HCT116 (cell line): ENCODE data around the gene REEP6. TPM values are rescaled to one million over a fixed set of nuclear protein-coding genes. Genes with fewer than 3 reads are reported as not detected.

Experiments used
- ATAC-seq: fragments of 200-7000 bp; cut with Tn5 transposase; 2 replicates; pipeline ENCODE4 v1.9.1; 2020; ENCODE audit warnings: mild to moderate bottlenecking, moderate library complexity
- BruUV-seq: library from RNA; stranded (reverse); fragments of 400-500 nt; replicated peaks from 2 replicates; lab custom pipeline; 2021; lab: Mats Ljungman, UMichigan
- CTCF ChIA-PET: fragments of 300-600 bp; sonication (Branson Sonifier 250); formaldehyde crosslinking; loops from one replicate; lab custom pipeline; 2021; ENCODE audit warnings: antibody characterized with exemption; lab: Charles Lee
- POLR2A ChIA-PET: fragments of 300-600, 350-600 bp; sonication (Branson Sonifier 250); formaldehyde crosslinking; loops from one replicate; lab custom pipeline; 2021; ENCODE audit warnings: antibody characterized with exemption; lab: Charles Lee
- RAD21 ChIA-PET, 2 experiments: fragments of 300-600 bp; sonication (Branson Sonifier 250); formaldehyde crosslinking; loops; one replicate each; lab custom pipeline; 2023; ENCODE audit warnings: low total read pairs in 2 of 2; ENCODE audit not compliant: uncharacterized antibody in 2 of 2, unreplicated experiment in 2 of 2, low non-redundant PET in 1 of 2; lab: Charles Lee
- DNase-seq: peaks from one replicate; pipeline ENCODE4 v3.0.0-alpha.2; 2010; ENCODE audit warnings: low read depth, low spot score
- H2AFZ ChIP-seq: fragments of 200-600 bp; shearing (Covaris generic), sonication (generic); 2 replicates; pipeline ENCODE4 v1.6.1; 2017; ENCODE audit warnings: low read depth, mixed run types, mixed read lengths, antibody characterized with exemption, low read length; ENCODE audit not compliant: poor library complexity, severe bottlenecking
- H3K27ac ChIP-seq: 2 replicates; pipeline ENCODE4 v1.5.1; 2012; ENCODE audit warnings: low read depth, low read length
- H3K27me3 ChIP-seq: fragments of 200-600 bp; sonication (generic); 2 replicates; pipeline ENCODE4 v1.6.1; 2016; ENCODE audit warnings: mixed run types, low read length, mixed read lengths; ENCODE audit not compliant: insufficient read depth
- H3K36me3 ChIP-seq, 2 experiments: fragments of 200-500 bp in 1 of 2; fragments of 200-600 bp in 1 of 2; sonication (Bioruptor generic) in 1 of 2; sonication (generic) in 1 of 2; 2 replicates each; pipeline versions ENCODE4 v1.5.1 to v1.6.1; 2014 to 2016; ENCODE audit warnings: low read length in 2 of 2, inconsistent platforms in 1 of 2, mixed read lengths in 1 of 2, mixed run types in 1 of 2; ENCODE audit not compliant: insufficient read depth in 2 of 2, control insufficient read depth in 1 of 2
- H3K4me1 ChIP-seq, 2 experiments: fragments of 200-600 bp in 1 of 2; sonication (generic) in 1 of 2; 2 replicates each; pipeline versions ENCODE4 v1.5.1 to v1.6.1; 2012 to 2017; ENCODE audit warnings: low read length in 2 of 2, inconsistent platforms in 1 of 2, mild to moderate bottlenecking in 1 of 2, mixed read lengths in 1 of 2, mixed run types in 1 of 2, moderate library complexity in 1 of 2; ENCODE audit not compliant: insufficient read depth in 2 of 2, control insufficient read depth in 1 of 2
- H3K4me2 ChIP-seq: fragments of 200-600 bp; sonication (generic); 2 replicates; pipeline ENCODE4 v1.6.1; 2017; ENCODE audit warnings: mixed run types, low read length, mixed read lengths
- H3K4me3 ChIP-seq, 2 experiments: fragments of 200-600 bp in 1 of 2; sonication (generic) in 1 of 2; replicated peaks in 1 of 2; 2 replicates each; pipeline ENCODE4 v1.5.1; 2011 to 2016; ENCODE audit warnings: low read length in 2 of 2, control low read depth in 1 of 2, low read depth in 1 of 2, mild to moderate bottlenecking in 1 of 2, mixed read lengths in 1 of 2, mixed run types in 1 of 2
- H3K79me2 ChIP-seq: fragments of 200-600 bp; sonication (generic); 2 replicates; pipeline ENCODE4 v1.6.1; 2017; ENCODE audit warnings: mild to moderate bottlenecking, mixed run types, low read length, moderate library complexity, mixed read lengths; ENCODE audit not compliant: insufficient read depth
- H3K9ac ChIP-seq: fragments of 200-600 bp; sonication (generic); 2 replicates; pipeline ENCODE4 v1.6.1; 2016; ENCODE audit warnings: low read length, mixed read lengths
- H3K9me2 ChIP-seq: fragments of 200-600 bp; sonication (generic), shearing (Covaris generic); 2 replicates; pipeline ENCODE4 v1.6.1; 2017; ENCODE audit warnings: mixed run types, mild to moderate bottlenecking, moderate library complexity; ENCODE audit not compliant: insufficient read depth
- H3K9me3 ChIP-seq, 2 experiments: fragments of 200-500 bp in 1 of 2; fragments of 200-600 bp in 1 of 2; sonication (Bioruptor generic) in 1 of 2; sonication (generic) in 1 of 2; 2 replicates each; pipeline ENCODE4 v1.6.1; 2014 to 2017; ENCODE audit warnings: low read length in 2 of 2, mixed read lengths in 2 of 2, inconsistent platforms in 1 of 2, low read depth in 1 of 2, mild to moderate bottlenecking in 1 of 2, mixed run types in 1 of 2, moderate library complexity in 1 of 2; ENCODE audit not compliant: control insufficient read depth in 1 of 2, insufficient read depth in 1 of 2
- H4K20me1 ChIP-seq: fragments of 200-600 bp; sonication (generic), shearing (Covaris generic); 2 replicates; pipeline ENCODE4 v1.6.1; 2017; ENCODE audit warnings: mixed run types, mild to moderate bottlenecking, moderate library complexity; ENCODE audit not compliant: insufficient read depth
- CEBPB ChIP-seq: IDR thresholded peaks from 2 replicates; pipeline ENCODE4 v1.6.1; 2012; ENCODE audit warnings: low read depth
- CTCF ChIP-seq, 3 experiments: fragments of 200-600 bp in 1 of 3; sonication (generic) in 1 of 3; IDR thresholded peaks in 2 of 3; conservative IDR thresholded peaks in 1 of 3; 2 replicates each; pipeline ENCODE4 v1.5.1; 2012 to 2017; ENCODE audit warnings: low read depth in 2 of 3, low read length in 2 of 3, antibody characterized with exemption in 1 of 3, borderline replicate concordance in 1 of 3, control low read depth in 1 of 3, mild to moderate bottlenecking in 1 of 3, mixed read lengths in 1 of 3, mixed run types in 1 of 3, moderate library complexity in 1 of 3; ENCODE audit not compliant: insufficient read depth in 1 of 3
- ELF1 ChIP-seq: IDR thresholded peaks from 2 replicates; pipeline ENCODE4 v1.6.1; 2012; ENCODE audit warnings: low read depth, borderline replicate concordance
- EZH2phosphoT487 ChIP-seq: fragments of 200-600 bp; IDR thresholded peaks from 2 replicates; pipeline ENCODE4 v1.6.1; 2018; ENCODE audit warnings: antibody characterized with exemption, borderline replicate concordance
- JUND ChIP-seq: IDR thresholded peaks from 2 replicates; pipeline ENCODE4 v1.6.1; 2012
- POLR2A ChIP-seq: IDR thresholded peaks from 2 replicates; pipeline ENCODE4 v1.7.0; 2011; ENCODE audit warnings: borderline replicate concordance; ENCODE audit not compliant: insufficient read depth, insufficient read length; ENCODE audit errors: extremely low read depth
- POLR2AphosphoS5 ChIP-seq: IDR thresholded peaks from 2 replicates; pipeline ENCODE4 v1.6.1; 2011; ENCODE audit warnings: mild to moderate bottlenecking, low read depth, low read length, moderate library complexity
- RAD21 ChIP-seq: IDR thresholded peaks from 2 replicates; pipeline ENCODE4 v1.6.1; 2012; ENCODE audit warnings: low read depth, mild to moderate bottlenecking
- REST ChIP-seq: IDR thresholded peaks from 2 replicates; pipeline ENCODE4 v1.6.1; 2012; ENCODE audit warnings: low read depth
- SIN3A ChIP-seq: IDR thresholded peaks from 2 replicates; pipeline ENCODE4 v1.6.1; 2012; ENCODE audit warnings: low read depth
- SP1 ChIP-seq: IDR thresholded peaks from 2 replicates; pipeline ENCODE4 v1.6.1; 2012; ENCODE audit warnings: low read depth
- SRF ChIP-seq: IDR thresholded peaks from 2 replicates; pipeline ENCODE4 v1.6.1; 2012; ENCODE audit warnings: low read depth
- TCF7L2 ChIP-seq: IDR thresholded peaks from 2 replicates; pipeline ENCODE4 v1.7.0; 2011; ENCODE audit warnings: borderline replicate concordance, inconsistent platforms; ENCODE audit not compliant: insufficient read depth, insufficient read length; ENCODE audit errors: extremely low read depth
- YY1 ChIP-seq: IDR thresholded peaks from 2 replicates; pipeline ENCODE4 v1.6.1; 2011; ENCODE audit warnings: low read length, low read depth, moderate library complexity, mild to moderate bottlenecking; ENCODE audit not compliant: insufficient replicate concordance; ENCODE audit errors: extremely low read depth
- ZNF274 ChIP-seq: fragments of 200-500 bp; sonication (Bioruptor generic); IDR thresholded peaks from 2 replicates; pipeline ENCODE4 v1.6.1; 2014; ENCODE audit warnings: mild to moderate bottlenecking, low read depth, low read length, inconsistent platforms
- intact Hi-C: fragments of 100-400 bp; cut with micrococcal nuclease; formaldehyde crosslinking; loops from 2 replicates; pipeline ENCODE4 v1.10.0; 2022
- total RNA-seq: library from RNA; stranded (reverse); gene quantifications from one replicate; pipeline ENCODE4 v1.2.1, GENCODE V29; 2021; ENCODE audit not compliant: unreplicated experiment

REEP6 gene
- total RNA-seq, 1 experiment from 2014 or later = 53.9 TPM

DNA sequence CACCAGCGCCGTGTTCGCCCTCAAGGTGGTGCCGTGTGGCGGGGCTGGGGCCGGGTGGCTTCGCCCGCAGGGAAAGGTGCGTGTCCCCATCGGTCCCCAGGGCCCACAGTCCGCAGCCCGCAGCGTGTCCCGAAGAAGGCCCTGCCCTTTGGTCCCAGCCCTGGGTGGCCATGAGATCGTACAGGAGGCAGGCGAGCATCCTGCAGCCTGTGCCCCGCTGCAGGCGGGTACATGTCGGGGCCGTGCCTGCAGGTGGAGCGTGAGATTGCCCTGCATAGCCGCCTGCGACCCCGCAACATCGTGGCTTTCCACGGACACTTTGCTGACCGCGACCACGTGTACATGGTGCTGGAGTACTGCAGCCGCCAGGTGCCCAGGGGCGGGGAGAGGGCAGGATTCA lies 34.4 kb downstream of the REEP6 start:
- ChIA-PET RAD21 (no interaction called here), POLR2A (no interaction called here), CTCF (no interaction called here)
- ATAC-seq (no peak), DNase-seq (no peak)
- Histone ChIP-seq H3K27me3 (no peaks in the 10 kb centered on the region), H3K36me3 (no peaks in the 10 kb centered on the region), H3K27ac (no peak overlapping the region), H3K9me2 (no peaks in the 10 kb centered on the region), H4K20me1 (no peaks in the 10 kb centered on the region), H3K9me3 (no peaks in the 10 kb centered on the region), H3K79me2 (no peaks in the 10 kb centered on the region), H3K4me1 (no peaks in the 10 kb centered on the region), H3K4me3 (no peak overlapping the region), H3K9ac (no peak overlapping the region), H3K4me2 (no peak overlapping the region), H2AFZ (no peak overlapping the region)
- BruUV-seq = no TSS peak
- intact Hi-C loops = no loop called here
- TF ChIP-seq CEBPB (no peak), ELF1 (no peak), SP1 (no peak), EZH2phosphoT487 (no peak), TCF7L2 (no peak), SRF (no peak)

DNA sequence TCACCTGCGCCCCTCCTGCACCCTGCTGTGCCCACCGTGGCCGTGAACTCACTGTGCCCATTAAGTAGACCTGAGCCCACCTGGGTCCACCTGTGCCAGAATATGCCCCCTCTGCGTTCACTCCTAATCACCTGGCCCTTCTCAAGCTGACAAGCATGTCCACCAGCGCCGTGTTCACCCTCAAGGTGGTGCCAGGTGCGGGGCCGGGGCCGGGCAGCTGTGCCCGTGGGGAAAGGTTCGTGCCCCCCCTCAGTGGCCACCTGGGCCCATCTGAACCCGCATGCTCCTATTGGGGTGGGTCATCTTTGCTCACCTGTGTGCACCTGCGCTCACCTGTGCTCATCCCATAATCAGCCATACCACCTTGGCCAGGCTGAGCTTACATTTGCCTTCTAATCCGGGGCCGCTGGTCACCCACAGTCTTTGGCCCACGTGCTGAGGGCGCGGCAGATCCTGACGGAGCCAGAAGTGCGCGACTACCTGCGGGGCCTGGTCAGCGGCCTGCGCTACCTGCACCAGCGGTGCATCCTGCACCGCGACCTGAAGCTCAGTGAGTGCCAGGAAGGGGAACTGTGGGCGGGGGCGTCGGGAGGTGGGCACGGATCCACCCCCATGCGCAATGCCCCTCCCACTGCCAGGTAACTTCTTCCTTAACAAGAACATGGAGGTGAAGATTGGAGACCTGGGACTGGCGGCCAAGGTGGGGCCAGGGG lies 35.2 kb downstream of the REEP6 start:
- Histone ChIP-seq H3K79me2 (no peaks in the 10 kb centered on the region), H3K9me2 (no peaks in the 10 kb centered on the region), H3K9ac (no peak overlapping the region), H3K27ac (no peak overlapping the region), H3K9me3 (no peaks in the 10 kb centered on the region), H3K36me3 (no peaks in the 10 kb centered on the region), H3K27me3 (no peaks in the 10 kb centered on the region), H2AFZ (no peak overlapping the region), H3K4me2 (no peak overlapping the region), H3K4me3 (no peak overlapping the region), H3K4me1 (no peaks in the 10 kb centered on the region), H4K20me1 (no peaks in the 10 kb centered on the region)
- no TSS peak for BruUV-seq
- ATAC-seq = no peak
- DNase-seq = no peak
- ChIA-PET POLR2A (no interaction called here), CTCF (no interaction called here), RAD21 (no interaction called here)
- intact Hi-C loops = no loop called here
- no peak for TF ChIP-seq REST
- TF ChIP-seq POLR2A = no peak
- TF ChIP-seq SIN3A = no peak
- no peak for TF ChIP-seq CTCF (IDR thresholded peaks at IDR 0.05 in 2 of 3, conservative IDR thresholded peaks at IDR 0.05 in 1 of 3; ENCODE audit: borderline replicate concordance in 1 of 3, insufficient read depth in 1 of 3, low read depth in 2 of 3, low read length in 2 of 3)
- TF ChIP-seq TCF7L2 = no peak
- no peak for TF ChIP-seq RAD21
- no peak for TF ChIP-seq JUND
- TF ChIP-seq SRF = no peak
- TF ChIP-seq POLR2AphosphoS5 = no peak
- no peak for TF ChIP-seq EZH2phosphoT487
- no peak for TF ChIP-seq YY1
- no peak for TF ChIP-seq ZNF274
